D721Med (cell line): ENCODE data around the gene NSG2.
"Not testable (repeated sequence)": the region's sequence is repeated elsewhere in the genome, so short reads cannot be mapped to it uniquely, and the experiment has no call there.

Experiments
- DNase-seq: peaks from one replicate; pipeline ENCODE4 v3.0.0; 2011; ENCODE audit warnings: low spot score; ENCODE audit not compliant: insufficient read length
- FAIRE-seq: peaks from 2 replicates; lab custom pipeline; 2011; peaks lifted over from hg19 to GRCh38; lab: Jason Lieb, UNC
- TF ChIP-seq, protein P1 (sequence below): IDR thresholded peaks from 2 replicates; pipeline ENCODE4 v1.5.1; 2012; ENCODE audit warnings: mild to moderate bottlenecking, control low read depth; ENCODE audit not compliant: insufficient read depth; ENCODE audit errors: missing control alignments

NSG2 gene

DNA sequence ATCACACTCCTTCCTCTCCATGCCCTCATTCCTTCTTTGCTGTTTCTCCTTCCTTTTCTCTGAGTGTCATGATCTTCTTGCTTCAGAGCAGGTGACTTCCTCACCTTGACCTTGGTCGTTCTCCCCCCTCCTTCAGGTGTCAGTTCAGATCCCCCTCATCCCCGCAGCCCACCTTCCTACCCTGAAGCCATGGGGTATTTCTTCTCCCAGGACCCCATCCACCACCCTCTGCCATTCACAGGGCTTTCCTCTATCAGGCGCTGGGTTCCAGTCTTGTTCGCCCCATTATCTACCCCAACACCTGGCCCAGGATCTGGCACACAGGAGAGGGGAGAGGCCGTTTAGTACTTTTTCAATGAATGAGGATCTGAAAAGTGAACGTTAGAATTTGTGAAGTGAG is 101.0 kb downstream of the NSG2 start:
- DNase-seq, result no peak
- TF ChIP-seq, protein P1, sequence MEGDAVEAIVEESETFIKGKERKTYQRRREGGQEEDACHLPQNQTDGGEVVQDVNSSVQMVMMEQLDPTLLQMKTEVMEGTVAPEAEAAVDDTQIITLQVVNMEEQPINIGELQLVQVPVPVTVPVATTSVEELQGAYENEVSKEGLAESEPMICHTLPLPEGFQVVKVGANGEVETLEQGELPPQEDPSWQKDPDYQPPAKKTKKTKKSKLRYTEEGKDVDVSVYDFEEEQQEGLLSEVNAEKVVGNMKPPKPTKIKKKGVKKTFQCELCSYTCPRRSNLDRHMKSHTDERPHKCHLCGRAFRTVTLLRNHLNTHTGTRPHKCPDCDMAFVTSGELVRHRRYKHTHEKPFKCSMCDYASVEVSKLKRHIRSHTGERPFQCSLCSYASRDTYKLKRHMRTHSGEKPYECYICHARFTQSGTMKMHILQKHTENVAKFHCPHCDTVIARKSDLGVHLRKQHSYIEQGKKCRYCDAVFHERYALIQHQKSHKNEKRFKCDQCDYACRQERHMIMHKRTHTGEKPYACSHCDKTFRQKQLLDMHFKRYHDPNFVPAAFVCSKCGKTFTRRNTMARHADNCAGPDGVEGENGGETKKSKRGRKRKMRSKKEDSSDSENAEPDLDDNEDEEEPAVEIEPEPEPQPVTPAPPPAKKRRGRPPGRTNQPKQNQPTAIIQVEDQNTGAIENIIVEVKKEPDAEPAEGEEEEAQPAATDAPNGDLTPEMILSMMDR, result no peak
- no peak for FAIRE-seq

DNA sequence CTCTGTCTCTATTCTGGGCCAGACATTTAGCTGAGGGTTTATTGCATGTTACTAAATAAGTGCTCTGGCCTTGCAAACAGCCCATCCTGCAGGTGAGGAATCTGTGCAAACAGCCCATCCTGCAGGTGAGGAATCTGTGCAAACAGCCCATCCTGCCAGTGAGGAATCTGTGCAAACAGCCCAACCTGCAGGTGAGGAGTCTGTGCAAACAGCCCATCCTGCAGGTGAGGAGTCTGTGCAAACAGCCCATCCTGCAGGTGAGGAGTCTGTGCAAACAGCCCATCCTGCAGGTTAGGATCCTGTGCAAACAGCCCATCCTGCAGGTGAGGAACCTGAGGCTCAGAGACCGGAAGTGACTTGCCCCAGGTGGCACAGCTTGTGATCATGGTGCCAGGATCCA is 101.5 kb downstream of the NSG2 start:
- FAIRE-seq, DNase-seq: not testable (repeated sequence)

DNA sequence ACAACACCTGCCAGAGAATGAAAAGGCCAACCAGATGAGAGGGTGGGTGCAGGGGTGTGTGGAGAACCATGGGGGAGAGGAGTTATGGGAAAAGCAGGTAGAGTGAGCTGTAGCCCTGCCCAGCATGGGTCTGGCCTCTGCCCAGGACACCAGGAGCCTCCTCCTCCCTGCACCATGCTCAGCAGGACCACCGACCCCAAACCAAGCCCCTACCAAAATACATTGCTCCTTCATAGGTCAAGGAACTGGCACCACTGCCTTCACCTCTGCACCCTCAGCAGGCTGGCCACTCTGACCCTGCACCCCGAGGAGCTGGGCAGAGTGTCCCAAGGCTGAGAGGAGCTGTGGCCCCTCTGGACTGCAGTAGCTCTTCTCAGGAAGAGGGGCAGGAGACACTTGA is 102.0 kb downstream of the NSG2 start:
- TF ChIP-seq, protein P1, result no peak
- FAIRE-seq (no peak), DNase-seq (no peak)

DNA sequence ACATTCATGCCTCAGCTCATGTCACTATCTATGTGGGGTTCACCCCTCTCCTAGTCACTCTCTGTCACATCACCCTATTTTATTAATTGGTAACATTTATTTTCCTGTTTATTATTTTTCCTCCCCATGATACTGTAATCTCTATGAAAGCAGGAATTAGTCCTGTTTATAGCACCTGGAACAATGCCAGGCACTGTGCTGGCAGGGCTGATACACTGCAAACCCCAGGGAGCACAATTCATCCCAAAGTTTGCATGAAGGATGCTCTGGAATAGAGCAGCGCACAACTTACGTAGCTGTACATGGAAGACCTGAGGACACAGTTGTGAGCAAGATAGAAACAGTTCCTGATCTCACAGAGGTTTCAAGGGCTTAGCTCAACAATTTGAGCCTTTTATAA is 103.2 kb downstream of the NSG2 start:
- FAIRE-seq, result no peak
- TF ChIP-seq, protein P1, result no peak
- DNase-seq, result no peak

DNA sequence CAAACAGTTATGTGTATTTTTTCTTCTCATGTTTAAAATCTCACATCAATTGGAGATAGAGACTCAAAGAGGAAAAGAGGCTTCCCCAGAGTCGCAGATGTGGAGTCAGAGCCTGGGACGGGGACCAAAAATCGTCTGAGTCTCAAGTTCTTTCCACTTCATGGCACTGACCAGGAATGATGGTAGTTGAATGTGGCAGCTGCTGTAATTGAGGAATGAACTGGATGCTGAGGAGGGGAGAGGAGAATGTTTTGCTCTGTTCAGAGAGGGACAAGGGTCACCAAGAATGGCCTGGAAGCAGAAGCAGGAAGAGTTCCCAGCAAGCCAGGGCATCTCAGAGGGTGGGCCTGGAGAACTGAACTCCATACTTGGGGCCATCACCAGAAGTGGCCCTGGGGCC is 103.9 kb downstream of the NSG2 start:
- TF ChIP-seq, protein P1, result no peak
- no peak for DNase-seq
- no peak for FAIRE-seq

DNA sequence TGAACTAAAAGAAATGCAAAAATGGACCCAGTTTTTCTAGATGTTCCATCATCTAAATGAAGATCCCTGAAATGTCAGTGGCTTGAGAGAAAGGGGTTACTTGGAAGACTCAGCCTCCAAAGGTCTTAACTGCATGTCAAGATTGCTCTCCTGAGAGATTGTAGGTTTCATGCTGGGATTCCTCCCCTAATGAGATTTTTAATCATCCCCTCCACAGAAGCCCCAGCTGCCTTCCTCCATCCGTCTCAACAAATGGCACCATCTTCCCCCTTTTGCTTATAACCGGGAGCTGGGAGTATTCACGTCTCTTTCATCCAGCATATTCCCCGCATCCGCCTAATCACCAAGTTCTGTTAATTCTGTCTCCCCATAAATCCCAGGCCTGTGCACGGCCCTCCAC is 104.5 kb downstream of the NSG2 start:
- FAIRE-seq (no peak), DNase-seq (no peak)

DNA sequence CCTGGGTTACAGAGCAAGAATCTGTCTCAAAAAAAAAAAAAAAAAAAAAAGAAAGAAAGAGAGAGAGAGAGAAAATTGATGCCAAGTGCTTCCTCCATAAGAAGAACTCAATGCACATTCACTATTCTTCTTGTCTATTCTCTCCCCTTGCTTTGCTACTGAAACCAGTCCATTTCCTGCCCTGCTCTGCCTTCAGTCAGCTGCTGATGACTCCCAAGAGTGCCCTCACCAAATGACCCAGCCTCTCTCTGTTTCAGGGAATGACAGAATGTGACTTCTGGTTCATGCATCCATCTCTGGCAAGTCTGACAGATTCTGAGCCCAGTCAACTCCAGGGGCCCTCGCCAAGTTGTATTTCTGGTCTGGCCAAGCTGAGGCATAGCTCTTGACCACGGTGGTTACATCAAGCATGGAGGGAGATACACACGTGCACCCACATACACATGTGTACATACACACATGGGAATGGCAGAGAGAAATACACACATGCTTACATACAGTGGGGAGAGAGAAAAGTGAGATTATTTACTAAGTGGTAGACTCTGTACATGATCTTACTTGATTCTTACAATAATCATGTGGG is 106.2 kb downstream of the NSG2 start:
- TF ChIP-seq, protein P1, result no peak
- DNase-seq, result no peak
- no peak for FAIRE-seq

More for the DNA sequence above, 104.5 kb downstream of the NSG2 start:
- TF ChIP-seq, protein P1, result no peak

DNA sequence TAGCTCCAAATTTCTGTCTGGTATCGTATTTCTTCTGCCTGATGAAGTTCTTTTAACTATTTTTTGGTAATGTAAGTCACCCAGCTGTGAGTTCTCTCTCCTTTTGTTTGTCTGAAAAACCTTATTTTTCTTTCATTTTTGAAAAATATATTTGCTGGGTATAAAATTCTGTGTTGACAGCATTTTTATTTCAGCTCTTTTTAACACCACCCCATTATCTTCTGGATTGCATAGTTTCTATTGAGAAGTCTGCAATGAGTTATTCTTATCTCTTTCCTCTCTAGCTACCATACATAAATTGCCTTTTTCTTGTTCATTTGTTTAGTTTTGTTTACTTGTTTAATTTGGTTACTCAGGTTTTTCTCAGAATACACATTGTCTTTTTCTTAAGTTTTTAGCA is 109.1 kb downstream of the NSG2 start:
- TF ChIP-seq, protein P1, result no peak
- no peak for DNase-seq
- no peak for FAIRE-seq
